ENCODE results near the gene EGFL6. TPM values are rescaled to one million over a fixed set of nuclear protein-coding genes. Genes with fewer than 3 reads are reported as not detected.
"Not testable (repeated sequence)": the region's sequence is repeated elsewhere in the genome, so short reads cannot be mapped to it uniquely, and the experiment has no call there.

EGFL6 gene
- total and polyA plus RNA-seq, 8 donors: 0.02 to 0.28 (median 0.06) TPM; not detected in 3

- no peak for DNase-seq
- H3K36me3 ChIP-seq: no peaks in the 10 kb centered on the region
- FAIRE-seq: no peak
- WGBS, 2 donors: 90 to 92% methylated on average over 5 of the region's 5 CpGs
- peaks cover 0 to 4% (median 0%) of the 10 kb centered on the region in 4 donors for H3K27me3 ChIP-seq
- intact Hi-C loops (cut with DNase I): no loop called here
- peaks cover 4 to 18% (median 13%) of the 10 kb centered on the region in 3 donors for H3K4me1 ChIP-seq
- no peak overlapping the region for H3K4me3 ChIP-seq
- peak overlapping the region in 1 of 4 donors; percentile 77 for H3K27ac ChIP-seq
- no peak for TF ChIP-seq CTCF (IDR thresholded peaks at IDR 0.05)
- no peaks in the 10 kb centered on the region for H3K9me3 ChIP-seq
- ATAC-seq: no peak
These were observed 100.8 kb downstream of the EGFL6 start for GRCh38 chrX:13670197-13670596.

DNA sequence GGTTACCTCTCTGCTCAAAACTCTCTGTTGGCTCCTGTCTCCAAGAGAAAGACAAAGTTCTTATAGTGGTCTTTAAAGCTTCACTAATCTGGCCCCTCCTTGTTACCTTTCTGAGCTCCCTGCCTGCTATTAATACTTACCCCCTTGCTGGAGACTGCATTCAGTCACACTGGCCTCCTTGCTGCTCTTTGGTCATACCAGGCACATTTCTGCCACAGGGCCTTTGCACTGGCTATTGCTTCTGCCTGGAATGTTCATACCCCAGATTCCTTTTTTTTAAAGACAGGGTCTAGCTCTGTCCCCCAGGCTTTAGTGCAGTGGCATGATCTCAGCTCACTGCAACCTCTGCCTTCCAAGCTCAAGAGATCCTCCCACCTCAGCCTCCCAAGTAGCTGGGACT lies 103.6 kb downstream of the EGFL6 start:
- intact Hi-C loops (cut with DNase I): no loop called here
- no peak for ATAC-seq
- no peak overlapping the region for H3K27ac ChIP-seq
- no peak overlapping the region for H3K4me3 ChIP-seq
- H3K27me3 ChIP-seq: peaks cover 0 to 11% (median 2%) of the 10 kb centered on the region in 4 donors
- no peak for TF ChIP-seq CTCF (IDR thresholded peaks at IDR 0.05)
- H3K4me1 ChIP-seq: peaks cover 4 to 14% (median 11%) of the 10 kb centered on the region in 3 donors
- H3K36me3 ChIP-seq: no peaks in the 10 kb centered on the region
- no peak for FAIRE-seq
- no peak for DNase-seq
- H3K9me3 ChIP-seq: no peaks in the 10 kb centered on the region

DNA sequence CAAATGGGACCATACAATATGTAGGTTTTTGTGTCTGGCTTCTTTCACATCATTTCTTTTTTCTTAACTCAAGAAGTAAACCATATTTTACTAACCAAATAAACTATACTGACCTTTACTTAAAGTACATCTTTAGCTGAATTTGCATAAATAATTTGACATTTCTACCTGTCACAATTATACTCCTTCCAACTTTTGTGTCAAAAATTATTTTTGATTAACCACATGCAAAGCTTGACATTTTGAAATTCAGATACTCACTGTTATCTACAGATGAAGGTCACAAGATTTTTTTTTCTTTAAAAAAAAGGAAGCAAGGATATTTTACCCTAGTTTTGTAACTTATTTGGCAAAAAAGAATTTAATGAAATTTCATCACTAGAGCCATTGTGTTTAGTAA lies 107.5 kb downstream of the EGFL6 start:
- peaks cover 0 to 13% (median 2%) of the 10 kb centered on the region in 4 donors for H3K27me3 ChIP-seq
- no peak overlapping the region for H3K4me3 ChIP-seq
- DNase-seq (no peak), FAIRE-seq (no peak), ATAC-seq (no peak)
- H3K4me1 ChIP-seq: no peaks in the 10 kb centered on the region
- TF ChIP-seq CTCF (IDR thresholded peaks at IDR 0.05): no peak
- no peaks in the 10 kb centered on the region for H3K36me3 ChIP-seq
- no peaks in the 10 kb centered on the region for H3K9me3 ChIP-seq
- no peak overlapping the region for H3K27ac ChIP-seq
- intact Hi-C loops (cut with DNase I): no loop called here

- not testable (repeated sequence) for FAIRE-seq, H3K27ac ChIP-seq, ATAC-seq, H3K9me3 ChIP-seq, H3K4me3 ChIP-seq, DNase-seq, H3K4me1 ChIP-seq, H3K36me3 ChIP-seq
- 87 to 96% methylated on average over 3 to 4 of the region's 4 CpGs for WGBS, 2 donors
- intact Hi-C loops (cut with DNase I): loop anchor here in 1 of 3 donors (10.0 kb wide), 1 partner anchor 55 kb away; the partner anchor contains the start of genes OFD1 and TRAPPC2
- H3K27me3 ChIP-seq: peaks cover 0 to 13% (median 0%) of the 10 kb centered on the region in 4 donors
These were observed 110.3 kb downstream of the EGFL6 start for GRCh38 chrX:13679700-13680099.

GRCh38 chrX:13681595-13681994 lies 112.2 kb downstream of the EGFL6 start:
- Histone ChIP-seq H3K4me1 (no peaks in the 10 kb centered on the region), H3K36me3 (no peaks in the 10 kb centered on the region), H3K27ac (no peak overlapping the region), H3K9me3 (no peaks in the 10 kb centered on the region), H3K27me3 (peaks cover 0 to 13% (median 0%) of the 10 kb centered on the region in 4 donors), H3K4me3 (no peak overlapping the region)
- ATAC-seq: no peak
- DNase-seq: no peak
- intact Hi-C loops (cut with DNase I): loop anchor here in 1 of 3 donors (10.0 kb wide), 1 partner anchor 53 kb away; the partner anchor contains the start of genes OFD1 and TRAPPC2
- no peak for TF ChIP-seq CTCF (IDR thresholded peaks at IDR 0.05)
- 77 to 91% methylated on average over 7 of the region's 7 CpGs for WGBS, 2 donors
- no peak for FAIRE-seq

Small RNAs within 50 kb of the gene (microRNA-seq; reads per million reads assigned to microRNA genes)
- gene MIR6086: 0 reads per million in 2 donors

Other genes starting within 250 kb of the EGFL6 start
- gene ATXN3L, start 249.5 kb upstream of the EGFL6 start, total RNA-seq: not detected
- not detected for gene ATXN3L, start 249.5 kb upstream of the EGFL6 start, polyA plus RNA-seq
- gene TCEANC, start 83.5 kb downstream of the EGFL6 start, total RNA-seq: 1 to 10 TPM; 2.0 to 4.6 (median 2.6) TPM
- gene TCEANC, start 83.5 kb downstream of the EGFL6 start, polyA plus RNA-seq: 1 to 10 TPM; 2.1 to 2.9 TPM
- gene RAB9A, start 119.5 kb downstream of the EGFL6 start, total RNA-seq: 10 to 100 TPM; 11.7 to 22.0 (median 16.5) TPM
- 10 to 100 TPM in 1 of 2 donors, 1 to 10 TPM in 1; 8.7 to 18.4 TPM for gene RAB9A, start 119.5 kb downstream of the EGFL6 start, polyA plus RNA-seq
- 10 to 100 TPM in 2 of 6 donors, 1 to 10 TPM in 4; 6.8 to 13.2 (median 9.4) TPM for gene TRAPPC2, start 165.0 kb downstream of the EGFL6 start, total RNA-seq
- gene TRAPPC2, start 165.0 kb downstream of the EGFL6 start, polyA plus RNA-seq: 1 to 10 TPM; 4.4 to 6.9 TPM
- 10 to 100 TPM; 13.1 to 32.9 (median 17.6) TPM for gene OFD1, start 165.1 kb downstream of the EGFL6 start, total RNA-seq
- gene OFD1, start 165.1 kb downstream of the EGFL6 start, polyA plus RNA-seq: 10 to 100 TPM; 54.5 to 91.0 TPM
- 1 to 10 TPM in 4 of 6 donors, under 1 TPM in 2; 0.47 to 3.0 (median 1.7) TPM for gene GPM6B, start 247.5 kb downstream of the EGFL6 start, total RNA-seq
- 1 to 10 TPM in 1 of 2 donors, under 1 TPM in 1; 0.57 to 1.8 TPM for gene GPM6B, start 247.5 kb downstream of the EGFL6 start, polyA plus RNA-seq